ENCODE results near the gene CPNE8.

GRCh38 chr12:38926501-38926900 lies 21.1 kb upstream of the CPNE8 start:
- TF ChIP-seq, protein P1, sequence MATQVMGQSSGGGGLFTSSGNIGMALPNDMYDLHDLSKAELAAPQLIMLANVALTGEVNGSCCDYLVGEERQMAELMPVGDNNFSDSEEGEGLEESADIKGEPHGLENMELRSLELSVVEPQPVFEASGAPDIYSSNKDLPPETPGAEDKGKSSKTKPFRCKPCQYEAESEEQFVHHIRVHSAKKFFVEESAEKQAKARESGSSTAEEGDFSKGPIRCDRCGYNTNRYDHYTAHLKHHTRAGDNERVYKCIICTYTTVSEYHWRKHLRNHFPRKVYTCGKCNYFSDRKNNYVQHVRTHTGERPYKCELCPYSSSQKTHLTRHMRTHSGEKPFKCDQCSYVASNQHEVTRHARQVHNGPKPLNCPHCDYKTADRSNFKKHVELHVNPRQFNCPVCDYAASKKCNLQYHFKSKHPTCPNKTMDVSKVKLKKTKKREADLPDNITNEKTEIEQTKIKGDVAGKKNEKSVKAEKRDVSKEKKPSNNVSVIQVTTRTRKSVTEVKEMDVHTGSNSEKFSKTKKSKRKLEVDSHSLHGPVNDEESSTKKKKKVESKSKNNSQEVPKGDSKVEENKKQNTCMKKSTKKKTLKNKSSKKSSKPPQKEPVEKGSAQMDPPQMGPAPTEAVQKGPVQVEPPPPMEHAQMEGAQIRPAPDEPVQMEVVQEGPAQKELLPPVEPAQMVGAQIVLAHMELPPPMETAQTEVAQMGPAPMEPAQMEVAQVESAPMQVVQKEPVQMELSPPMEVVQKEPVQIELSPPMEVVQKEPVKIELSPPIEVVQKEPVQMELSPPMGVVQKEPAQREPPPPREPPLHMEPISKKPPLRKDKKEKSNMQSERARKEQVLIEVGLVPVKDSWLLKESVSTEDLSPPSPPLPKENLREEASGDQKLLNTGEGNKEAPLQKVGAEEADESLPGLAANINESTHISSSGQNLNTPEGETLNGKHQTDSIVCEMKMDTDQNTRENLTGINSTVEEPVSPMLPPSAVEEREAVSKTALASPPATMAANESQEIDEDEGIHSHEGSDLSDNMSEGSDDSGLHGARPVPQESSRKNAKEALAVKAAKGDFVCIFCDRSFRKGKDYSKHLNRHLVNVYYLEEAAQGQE (IDR thresholded peaks at IDR 0.05; ENCODE audit: low read depth) = no peak
- TF ChIP-seq YY1 (IDR thresholded peaks at IDR 0.05; ENCODE audit: low read depth) = no peak
- no peak for TF ChIP-seq MAX (IDR thresholded peaks at IDR 0.05)
- no peak for TF ChIP-seq EP300 (IDR thresholded peaks at IDR 0.05; ENCODE audit: borderline replicate concordance)
- TF ChIP-seq TEAD4 (IDR thresholded peaks at IDR 0.05) = no peak
- no peak for TF ChIP-seq TCF12 (IDR thresholded peaks at IDR 0.05; ENCODE audit: low read depth)
- no peak for TF ChIP-seq ZBTB7A (IDR thresholded peaks at IDR 0.05; ENCODE audit: low read depth)
- TF ChIP-seq CREB1 (IDR thresholded peaks at IDR 0.05; ENCODE audit: low read depth) = no peak
- TF ChIP-seq CEBPB (IDR thresholded peaks at IDR 0.05) = no peak
- no peak for TF ChIP-seq RAD21 (IDR thresholded peaks at IDR 0.05; ENCODE audit: low read depth)
- TF ChIP-seq USF1 (IDR thresholded peaks at IDR 0.05) = no peak

All from Ishikawa (cell line).